ENCODE results near the gene SAP30BP.

DNA sequence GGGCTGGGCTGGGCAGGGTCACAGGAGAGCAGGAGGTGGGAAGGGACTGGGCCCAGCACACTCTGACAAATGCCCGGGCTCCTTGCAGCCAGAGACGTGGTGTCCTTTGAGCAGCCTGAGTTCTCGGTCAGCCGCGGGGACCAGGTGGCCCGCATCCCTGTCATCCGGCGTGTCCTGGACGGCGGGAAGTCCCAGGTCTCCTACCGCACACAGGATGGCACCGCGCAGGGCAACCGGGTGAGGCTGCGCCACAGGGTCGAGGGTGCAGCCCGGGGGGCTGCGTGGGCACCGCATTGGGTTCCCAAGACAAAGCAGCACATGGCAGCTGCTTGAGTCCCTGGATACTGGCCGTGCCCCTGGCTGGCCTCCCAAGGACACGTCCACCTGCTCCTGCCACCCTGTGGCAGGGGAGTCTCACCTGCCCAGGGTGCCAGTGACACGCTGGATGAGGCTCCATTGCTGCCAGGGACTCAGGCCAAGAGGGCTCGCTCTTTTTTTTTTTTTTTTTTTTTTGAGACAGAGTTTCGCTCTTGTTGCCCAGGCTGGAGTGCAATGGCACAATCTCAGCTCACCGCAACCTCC, 76.6 kb downstream of the SAP30BP start:
- TF ChIP-seq, protein P1, sequence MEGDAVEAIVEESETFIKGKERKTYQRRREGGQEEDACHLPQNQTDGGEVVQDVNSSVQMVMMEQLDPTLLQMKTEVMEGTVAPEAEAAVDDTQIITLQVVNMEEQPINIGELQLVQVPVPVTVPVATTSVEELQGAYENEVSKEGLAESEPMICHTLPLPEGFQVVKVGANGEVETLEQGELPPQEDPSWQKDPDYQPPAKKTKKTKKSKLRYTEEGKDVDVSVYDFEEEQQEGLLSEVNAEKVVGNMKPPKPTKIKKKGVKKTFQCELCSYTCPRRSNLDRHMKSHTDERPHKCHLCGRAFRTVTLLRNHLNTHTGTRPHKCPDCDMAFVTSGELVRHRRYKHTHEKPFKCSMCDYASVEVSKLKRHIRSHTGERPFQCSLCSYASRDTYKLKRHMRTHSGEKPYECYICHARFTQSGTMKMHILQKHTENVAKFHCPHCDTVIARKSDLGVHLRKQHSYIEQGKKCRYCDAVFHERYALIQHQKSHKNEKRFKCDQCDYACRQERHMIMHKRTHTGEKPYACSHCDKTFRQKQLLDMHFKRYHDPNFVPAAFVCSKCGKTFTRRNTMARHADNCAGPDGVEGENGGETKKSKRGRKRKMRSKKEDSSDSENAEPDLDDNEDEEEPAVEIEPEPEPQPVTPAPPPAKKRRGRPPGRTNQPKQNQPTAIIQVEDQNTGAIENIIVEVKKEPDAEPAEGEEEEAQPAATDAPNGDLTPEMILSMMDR (IDR thresholded peaks at IDR 0.05; ENCODE audit: low read depth, low read length, missing input control): no peak
- TF ChIP-seq SP1 (IDR thresholded peaks at IDR 0.05): no peak
